SK-N-MC (cell line): ENCODE data around the gene LRBA.

ENCODE experiments used
- EZH2 ChIP-seq: fragments of 200-600 bp; sonication (generic); IDR thresholded peaks from one replicate; pipeline ENCODE4 v1.6.1; 2017; ENCODE audit warnings: antibody characterized with exemption
- POLR2AphosphoS5 ChIP-seq: IDR thresholded peaks from 2 replicates; pipeline ENCODE4 v1.6.1; 2012; ENCODE audit warnings: mild to moderate bottlenecking, low read depth, low read length, borderline replicate concordance

DNA sequence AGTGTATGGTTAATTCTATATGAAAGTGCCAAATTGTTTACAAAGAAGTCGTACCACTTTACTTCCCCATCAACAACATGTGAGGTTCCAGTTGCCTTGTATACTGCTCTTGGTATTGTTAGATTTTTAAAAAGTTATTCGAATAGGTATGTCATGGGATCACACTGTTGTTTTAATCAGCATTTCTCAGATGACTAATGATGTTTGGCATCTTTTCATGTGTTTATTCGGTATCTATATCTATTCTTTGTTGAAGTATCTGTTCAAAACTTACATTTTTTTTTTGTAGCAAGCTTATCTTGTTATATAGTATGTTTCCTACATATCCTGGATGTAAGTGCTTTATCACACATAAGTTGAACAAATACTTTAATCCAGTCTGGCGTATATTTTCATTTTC is 532.5 kb downstream of the LRBA start:
- TF ChIP-seq POLR2AphosphoS5 (no peak), EZH2 (no peak)
